Stimulated activated CD8-positive, alpha-beta memory T cell treated with anti-CD3 and anti-CD28 coated beads, Interleukin-4, amount 100 ng/mL, for 4 hours (primary cell): ENCODE measurements around the gene PI16.
"Not testable (repeated sequence)": the region's sequence is repeated elsewhere in the genome, so short reads cannot be mapped to it uniquely, and the experiment has no call there.

Experiments used
- DNase-seq, 2 donors: peaks; one replicate each; pipeline ENCODE4 v3.0.0-alpha.2; 2020; ENCODE audit warnings: low read depth in 2 of 2, low spot score in 1 of 2

The PI16 gene

GRCh38 chr6:36971921-36972673 lies 17.6 kb downstream of the PI16 start:
- DNase-seq, result no peak

- DNase-seq, result no peak
These were observed 18.7 kb downstream of the PI16 start for GRCh38 chr6:36973190-36973589.

- DNase-seq, result no peak
These were observed 19.1 kb downstream of the PI16 start for GRCh38 chr6:36973647-36974046.

- DNase-seq, result no peak
These were observed 20.9 kb downstream of the PI16 start for GRCh38 chr6:36975231-36976006.

- no peak for DNase-seq
These were observed 21.4 kb downstream of the PI16 start for GRCh38 chr6:36976007-36976264.

- DNase-seq, result no peak
These were observed 22.0 kb downstream of the PI16 start for GRCh38 chr6:36976509-36976908.

- DNase-seq, result no peak
These were observed 22.4 kb downstream of the PI16 start for GRCh38 chr6:36976931-36977330.

- DNase-seq, result no peak
These were observed 23.0 kb downstream of the PI16 start for GRCh38 chr6:36977470-36977941.

- no peak for DNase-seq
These were observed 24.1 kb downstream of the PI16 start for GRCh38 chr6:36978421-36979346.

GRCh38 chr6:36979347-36979742 lies 24.8 kb downstream of the PI16 start:
- no peak for DNase-seq

GRCh38 chr6:36980129-36980528 lies 25.6 kb downstream of the PI16 start:
- no peak for DNase-seq

- DNase-seq, result no peak
These were observed 26.5 kb downstream of the PI16 start for GRCh38 chr6:36980876-36981619.

GRCh38 chr6:36983538-36983937 lies 29.0 kb downstream of the PI16 start:
- DNase-seq, result no peak

- DNase-seq, result peak; percentile 17 to 27
These were observed 30.3 kb downstream of the PI16 start for GRCh38 chr6:36984581-36985416.

- DNase-seq, result no peak
These were observed 30.9 kb downstream of the PI16 start for GRCh38 chr6:36985417-36985807.

GRCh38 chr6:36985808-36986703 lies 31.5 kb downstream of the PI16 start, which contains the start of gene MTCH1:
TSS of gene MTCH1 (minus strand) at chr6:36986196. CDS start at chr6:36986173, 23 bp downstream.
- peak; percentile 62 to 72 for DNase-seq

GRCh38 chr6:36986704-36987047 lies 32.1 kb downstream of the PI16 start:
- no peak for DNase-seq

- DNase-seq, result no peak
These were observed 34.7 kb downstream of the PI16 start for GRCh38 chr6:36989264-36989663.

- not testable (repeated sequence) for DNase-seq
These were observed 35.9 kb downstream of the PI16 start for GRCh38 chr6:36990401-36990800.
